GM18499 (cell line): Measurements from ENCODE around the gene OPRL1.
"Not testable (repeated sequence)": the region's sequence is repeated elsewhere in the genome, so short reads cannot be mapped to it uniquely, and the experiment has no call there.

Experiments used
- ATAC-seq: cut with Tn5 transposase; IDR thresholded peaks from one replicate; pipeline ENCODE4 v1.9.1; 2021; ENCODE audit warnings: moderate number of reproducible peaks; ENCODE audit not compliant: insufficient read depth, unreplicated experiment

OPRL1 gene

GRCh38 chr20:64113444-64113775 is 33.5 kb downstream of the OPRL1 start:
- ATAC-seq = no peak

GRCh38 chr20:64113796-64114355 is 34.0 kb downstream of the OPRL1 start:
- no peak for ATAC-seq

DNA sequence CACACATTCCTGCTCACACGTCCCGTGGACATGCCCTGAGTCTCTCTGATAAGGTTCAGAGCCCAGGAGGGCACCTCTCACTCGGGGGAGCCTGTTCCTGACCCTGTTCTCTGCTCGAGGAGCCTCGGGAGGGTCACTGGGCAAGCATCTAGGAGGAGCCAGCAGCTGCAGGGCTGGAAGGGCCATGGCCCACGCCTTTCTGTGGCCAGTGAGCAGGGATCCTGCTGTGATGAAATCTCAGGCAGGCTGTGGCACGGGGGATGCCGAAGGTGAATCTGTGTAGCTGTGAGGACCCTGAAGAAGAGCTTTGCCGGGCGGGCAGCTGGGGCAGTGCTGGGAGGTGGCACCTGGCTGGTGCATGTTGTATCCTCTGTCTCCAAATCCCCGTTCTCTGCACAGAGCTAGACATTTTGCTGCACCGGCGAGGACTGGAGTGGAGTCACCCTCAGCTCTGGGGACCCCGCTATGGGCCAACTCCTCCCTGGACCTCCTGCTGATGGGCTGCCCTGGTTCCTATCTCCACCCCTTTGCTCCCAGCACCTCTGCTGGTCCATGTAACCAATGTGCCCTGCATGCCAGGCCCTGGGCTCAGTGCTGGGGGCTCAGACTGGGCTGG is 34.6 kb downstream of the OPRL1 start:
- no peak for ATAC-seq

DNA sequence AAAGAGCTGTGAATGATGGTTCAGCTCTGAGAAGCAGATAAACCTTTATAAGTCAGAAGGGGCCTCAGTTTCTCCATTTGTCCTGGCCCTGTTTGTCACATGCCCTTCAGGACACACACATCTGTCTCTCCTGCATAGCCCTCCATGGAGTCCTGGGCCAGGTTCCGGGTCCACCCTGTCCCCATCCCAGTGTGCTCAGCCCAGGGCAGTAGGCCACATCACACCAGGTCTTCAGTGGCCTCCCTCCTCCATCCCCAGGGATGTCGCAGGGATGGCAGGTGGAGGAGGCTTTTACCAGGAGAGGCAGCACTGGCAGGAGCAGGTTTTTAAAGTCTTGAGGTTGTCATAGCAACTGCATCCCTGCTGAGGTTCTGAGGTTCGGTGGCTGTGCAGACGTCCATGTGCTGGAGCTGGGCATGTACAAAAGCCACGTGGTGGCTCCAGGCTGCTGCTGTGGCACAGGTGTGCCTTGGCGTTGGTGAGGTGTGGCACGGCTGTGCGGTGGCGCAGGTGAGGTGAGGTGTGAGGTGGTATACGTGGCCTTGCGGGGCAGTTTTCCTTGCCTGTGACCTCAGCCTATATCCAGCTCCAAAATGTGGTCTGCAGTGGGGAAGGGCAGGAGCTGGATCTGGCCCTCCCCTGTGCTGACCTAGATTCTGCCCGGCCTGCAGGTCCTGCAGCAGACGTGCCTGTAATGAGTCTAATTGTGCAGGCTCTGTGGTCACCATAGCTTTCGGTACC is 35.5 kb downstream of the OPRL1 start:
- ATAC-seq = no peak

- no peak for ATAC-seq
Measured at GRCh38 chr20:64116016-64116415, 36.1 kb downstream of the OPRL1 start.

DNA sequence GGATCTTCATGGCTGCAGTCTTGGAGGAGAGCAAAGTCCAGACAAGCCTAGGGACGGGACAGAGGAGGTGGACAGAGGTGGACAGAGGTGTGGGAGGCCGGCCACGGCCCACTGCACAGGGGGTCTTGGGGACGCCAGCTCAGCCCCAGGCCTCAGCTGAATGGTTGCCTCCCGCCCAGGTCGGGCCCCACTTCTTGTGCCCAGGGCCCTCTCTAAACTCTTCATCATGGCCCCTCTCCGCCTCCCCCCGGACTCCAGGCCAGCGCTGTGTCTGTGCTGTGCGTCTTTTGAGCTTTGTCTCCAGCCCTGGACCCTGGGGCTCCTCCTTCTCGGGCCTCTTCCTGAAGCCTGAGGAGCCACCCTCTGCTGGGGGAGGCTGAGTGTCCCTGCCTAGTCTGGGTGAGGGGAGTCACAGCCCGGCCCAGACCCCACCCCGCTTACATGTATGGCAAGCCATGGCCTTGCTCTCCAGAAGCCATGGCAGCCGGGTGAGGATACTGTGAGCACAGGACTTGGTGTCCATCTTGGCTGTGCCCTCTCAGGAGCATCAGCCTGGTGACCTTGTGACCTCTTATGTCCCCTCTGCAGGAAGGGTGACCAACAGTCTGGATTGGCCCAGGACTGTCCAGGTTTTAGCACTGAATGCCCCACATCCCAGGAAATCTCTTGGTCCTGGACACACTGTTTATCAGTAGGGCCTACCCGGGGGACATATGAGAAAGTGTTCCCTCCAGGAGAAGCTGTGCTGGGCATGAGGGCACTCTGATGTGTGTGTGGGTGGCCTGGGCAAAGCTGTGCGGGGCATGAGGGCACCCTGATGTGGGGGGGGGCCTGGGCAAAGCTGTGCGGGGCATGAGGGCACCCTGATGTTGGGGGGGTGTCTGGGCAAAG is 36.9 kb downstream of the OPRL1 start:
- ATAC-seq = no peak

GRCh38 chr20:64117432-64117777 is 37.5 kb downstream of the OPRL1 start:
- not testable (repeated sequence) for ATAC-seq

DNA sequence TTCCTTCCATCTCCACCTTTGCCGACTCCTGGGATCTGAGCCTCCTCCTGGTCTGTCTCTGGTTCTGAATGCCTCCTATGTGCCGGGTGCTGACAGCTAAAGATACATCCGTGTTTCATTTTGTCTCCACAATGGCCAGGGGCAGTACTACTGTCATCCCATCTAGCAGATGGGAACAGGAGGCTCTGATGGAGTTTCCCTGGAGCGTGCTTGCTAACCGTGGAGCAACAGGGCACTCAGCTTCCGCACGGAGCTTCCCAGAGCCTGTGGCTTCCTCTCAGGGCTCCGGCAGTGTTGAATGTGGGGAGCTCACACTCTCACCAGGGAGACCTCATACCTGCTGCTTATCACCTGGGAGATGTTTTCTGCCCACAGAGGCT is 39.4 kb downstream of the OPRL1 start:
- no peak for ATAC-seq

GRCh38 chr20:64119681-64120341 is 39.9 kb downstream of the OPRL1 start:
- ATAC-seq = no peak

- ATAC-seq = no peak
Measured at GRCh38 chr20:64121586-64121985, 41.7 kb downstream of the OPRL1 start.

DNA sequence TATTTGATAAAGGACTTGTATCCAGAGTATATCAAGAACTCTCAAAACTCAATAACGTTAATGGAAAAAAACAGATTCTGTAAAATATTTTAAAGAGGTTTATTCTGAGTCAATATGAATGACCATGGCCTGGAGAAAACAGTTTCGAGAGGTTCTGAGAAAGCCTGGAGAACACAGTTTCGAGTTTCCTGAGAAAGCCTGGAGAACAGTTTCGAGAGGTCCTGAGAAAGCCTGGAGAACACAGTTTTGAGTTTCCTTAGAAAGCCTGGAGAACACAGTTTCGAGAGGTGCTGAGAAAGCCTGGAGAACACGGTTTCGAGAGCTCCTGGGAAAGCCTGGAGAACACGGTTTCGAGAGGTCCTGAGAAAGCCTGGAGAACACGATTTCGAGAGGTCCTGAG is 43.0 kb downstream of the OPRL1 start:
- not testable (repeated sequence) for ATAC-seq

DNA sequence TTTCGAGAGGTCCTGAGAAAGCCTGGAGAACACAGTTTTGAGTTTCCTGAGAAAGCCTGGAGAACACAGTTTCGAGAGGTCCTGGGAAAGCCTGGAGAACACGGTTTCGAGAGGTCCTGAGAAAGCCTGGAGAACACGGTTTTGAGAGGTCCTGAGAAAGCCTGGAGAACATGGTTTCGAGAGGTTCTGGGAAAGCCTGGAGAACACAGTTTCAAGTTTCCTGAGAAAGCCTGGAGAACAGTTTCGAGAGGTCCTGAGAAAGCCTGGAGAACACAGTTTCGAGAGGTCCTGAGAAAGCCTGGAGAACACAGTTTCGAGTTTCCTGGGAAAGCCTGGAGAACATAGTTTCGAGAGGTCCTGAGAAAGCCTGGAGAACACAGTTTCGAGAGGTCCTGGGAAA is 43.6 kb downstream of the OPRL1 start:
- not testable (repeated sequence) for ATAC-seq

DNA sequence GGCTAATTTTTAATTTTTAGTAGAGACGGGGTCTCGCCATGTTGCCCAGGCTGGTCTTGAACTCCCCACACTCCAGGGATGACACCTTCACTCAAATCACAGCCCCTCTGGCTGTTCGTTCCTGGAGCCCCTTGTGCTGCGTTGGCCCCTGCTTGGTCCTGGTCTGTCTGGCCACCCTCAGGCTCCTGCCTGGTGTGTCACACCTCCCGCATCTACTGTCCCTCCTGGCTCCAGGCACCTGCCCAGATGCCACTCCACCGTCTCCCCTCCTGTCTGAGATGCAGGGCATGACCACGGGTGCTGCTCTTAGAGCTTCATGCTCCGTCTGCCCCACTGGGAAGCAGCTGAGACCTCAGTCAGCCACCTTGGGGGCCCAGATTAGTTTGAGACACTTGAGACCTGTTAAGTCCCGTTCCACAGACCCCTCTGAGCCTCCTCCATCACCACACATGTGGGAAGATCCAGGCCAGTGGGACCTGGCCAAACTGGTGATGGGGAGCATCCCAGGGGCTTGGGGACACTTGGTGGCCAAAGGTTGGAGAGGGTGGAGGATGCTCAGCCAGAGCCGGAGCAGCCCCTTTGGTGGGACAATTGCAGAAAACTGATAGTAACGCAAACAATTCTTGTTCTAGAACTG is 49.4 kb downstream of the OPRL1 start:
- ATAC-seq = no peak

GRCh38 chr20:64130271-64130670 is 50.4 kb downstream of the OPRL1 start:
- ATAC-seq = no peak

GRCh38 chr20:64130876-64131275 is 51.0 kb downstream of the OPRL1 start:
- no peak for ATAC-seq

DNA sequence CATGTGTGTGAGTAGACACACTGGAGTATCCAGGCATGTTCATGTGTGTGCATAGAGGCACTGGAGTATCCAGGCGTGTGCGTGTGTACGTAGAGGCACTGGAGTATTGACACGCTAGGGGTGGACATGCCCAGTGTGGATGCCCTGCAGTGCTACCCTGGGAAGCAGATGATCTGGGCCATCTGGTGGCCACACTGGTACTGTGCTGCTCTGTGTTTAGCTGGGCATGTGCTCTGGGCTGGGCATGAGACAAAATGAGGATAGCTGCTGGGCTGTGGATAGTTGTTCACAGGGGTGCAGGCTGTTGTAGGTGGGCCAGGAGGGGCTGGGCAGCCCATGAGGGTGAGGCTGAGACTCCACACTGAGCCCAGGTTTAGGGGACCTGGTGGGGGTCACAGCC is 51.5 kb downstream of the OPRL1 start:
- no peak for ATAC-seq

- no peak for ATAC-seq
Measured at GRCh38 chr20:64133951-64134407, 54.1 kb downstream of the OPRL1 start.

DNA sequence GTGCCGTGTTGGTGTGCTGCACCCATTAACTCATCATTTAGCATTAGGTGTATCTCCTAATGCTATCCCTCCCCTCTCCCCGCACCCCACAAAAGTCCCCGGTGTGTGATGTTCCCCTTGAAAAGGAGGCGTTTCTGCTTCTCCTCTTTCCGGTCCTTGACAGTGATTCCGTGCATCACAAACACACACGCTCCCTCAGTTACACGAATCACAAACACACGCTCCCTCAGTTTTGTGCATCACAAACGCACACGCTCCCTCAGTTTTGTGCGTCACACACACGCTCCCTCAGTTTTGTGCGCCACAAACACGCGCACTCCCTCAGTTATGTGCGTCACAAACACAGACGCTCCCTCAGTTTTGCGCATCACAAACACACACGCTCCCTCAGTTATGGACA is 54.9 kb downstream of the OPRL1 start:
- not testable (repeated sequence) for ATAC-seq

DNA sequence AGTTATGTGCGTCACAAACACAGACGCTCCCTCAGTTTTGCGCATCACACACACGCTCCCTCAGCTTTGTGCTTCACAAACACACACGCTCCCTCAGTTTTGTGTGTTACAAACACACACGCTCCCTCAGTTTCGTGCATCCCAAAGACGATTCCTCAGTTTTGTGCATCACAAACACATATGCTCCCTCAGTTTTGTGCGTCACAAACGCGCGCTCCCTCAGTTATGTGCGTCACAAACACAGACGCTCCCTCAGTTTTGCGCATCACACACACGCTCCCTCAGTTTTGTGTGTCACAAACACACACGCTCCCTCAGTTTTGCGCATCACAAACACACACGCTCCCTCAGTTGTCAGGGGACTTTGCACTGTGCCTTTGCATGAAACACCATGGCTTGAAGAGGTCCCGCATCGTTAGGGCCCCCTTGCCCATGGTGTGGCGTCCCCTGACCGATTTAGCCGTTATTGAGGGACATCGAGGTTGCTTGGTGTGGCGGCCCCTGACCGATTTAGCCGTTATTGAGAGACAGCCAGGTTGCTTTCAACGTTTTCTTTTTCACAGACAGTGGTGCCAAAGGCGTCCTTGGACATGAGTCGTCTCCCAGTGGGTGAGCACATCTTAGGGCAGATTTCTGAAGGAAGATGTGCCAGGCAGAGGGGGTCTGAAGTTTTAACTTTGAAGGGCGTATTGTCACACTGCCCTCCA is 56.3 kb downstream of the OPRL1 start:
- no peak for ATAC-seq
